DMS53 treated with DMSO at 0.1 percent for 48 hours (cell line): ENCODE measurements around the gene MACROH2A2.
"Not testable (repeated sequence)": the region's sequence is repeated elsewhere in the genome, so short reads cannot be mapped to it uniquely, and the experiment has no call there.

Experiments
- DNase-seq: peaks from one replicate; lab custom pipeline; 2025; ENCODE audit not compliant: unreplicated experiment; lab: John Stamatoyannopoulos, UW

MACROH2A2 gene

DNA sequence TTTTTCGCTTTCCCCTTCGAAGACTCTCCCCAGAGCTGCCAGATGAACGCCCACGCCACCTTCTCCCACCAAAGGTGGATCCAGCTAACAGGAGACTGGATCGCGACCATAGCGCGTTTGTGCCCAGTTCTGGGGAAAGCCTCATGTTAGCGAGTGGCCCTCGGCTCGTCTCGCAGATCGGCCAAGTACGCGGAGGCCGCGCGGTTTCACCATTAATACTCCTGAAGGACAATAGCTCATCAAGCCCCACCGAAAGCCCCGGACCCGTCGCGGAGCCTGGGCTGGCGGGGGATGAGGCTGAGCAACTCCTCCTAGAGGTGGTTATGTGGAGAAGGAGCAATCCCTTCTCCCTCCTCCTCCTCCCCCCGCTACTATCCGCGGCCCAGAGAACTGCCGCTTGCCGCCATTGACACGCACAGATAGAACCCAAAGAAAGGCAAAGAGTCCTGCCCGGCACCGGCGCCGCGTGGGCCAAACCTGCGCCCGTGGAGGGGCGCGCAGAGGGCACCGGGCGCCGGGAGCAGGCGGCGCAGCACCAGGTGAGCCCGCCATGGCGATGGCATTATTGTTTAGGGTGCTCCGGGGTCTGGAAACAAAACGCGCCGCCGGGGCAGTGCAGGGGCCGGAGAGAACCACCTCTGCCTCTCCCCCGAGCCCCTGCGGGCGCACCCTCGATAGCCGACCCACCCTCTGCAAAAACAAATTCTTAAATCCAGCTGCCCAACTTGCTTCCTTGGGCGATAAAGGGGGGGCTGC, at the start of gene MACROH2A2:
MACROH2A2 (plus strand) TSS at position 385 of the 756 bp plus-strand sequence. CDS start 22,813 bp downstream, outside the sequence.
- DNase-seq: no peak

GRCh38 chr10:70007116-70007820, 45.4 kb upstream of the MACROH2A2 start:
- DNase-seq: no peak

DNA sequence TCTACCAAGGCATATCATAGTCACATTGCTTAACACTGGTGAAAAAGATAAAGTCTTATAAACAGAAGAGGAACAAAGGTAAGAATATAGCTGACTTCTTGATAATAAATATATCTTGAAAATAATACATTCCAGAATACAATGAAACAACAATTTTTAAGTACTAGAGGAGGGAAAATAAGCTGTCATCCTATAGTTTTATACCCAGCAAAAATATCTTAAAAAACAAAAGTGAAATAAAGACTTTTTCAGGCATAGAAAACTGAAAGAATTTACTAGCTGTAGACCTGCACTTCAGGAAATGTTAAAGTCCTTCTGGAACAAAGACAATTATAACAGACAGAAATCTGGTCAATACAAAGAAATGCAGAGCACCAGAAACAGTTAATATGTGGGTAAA, 21.4 kb upstream of the MACROH2A2 start:
- no peak for DNase-seq

GRCh38 chr10:70032667-70033289, 19.9 kb upstream of the MACROH2A2 start:
- no peak for DNase-seq

- no peak for DNase-seq
Measured at GRCh38 chr10:70034232-70034631, 18.4 kb upstream of the MACROH2A2 start.

DNA sequence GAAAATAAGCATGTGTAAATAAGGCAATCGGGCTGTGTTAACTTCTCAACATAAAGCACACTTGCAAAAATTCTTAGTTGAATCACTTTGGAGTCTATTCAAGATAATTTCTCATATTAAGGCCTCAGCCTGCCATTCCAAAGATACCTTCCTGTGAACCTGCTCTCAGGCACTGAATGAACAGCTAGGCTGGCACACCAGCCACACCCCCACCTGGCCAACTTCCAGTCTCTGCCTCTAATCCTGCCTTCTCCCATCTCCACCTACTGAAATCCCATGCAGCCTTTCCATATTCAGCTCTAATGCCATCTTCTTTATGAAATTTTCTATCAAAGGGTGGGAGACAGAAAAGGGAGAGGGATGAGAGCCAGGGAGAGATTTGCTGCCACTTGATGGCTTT, 17.1 kb upstream of the MACROH2A2 start:
- no peak for DNase-seq

- DNase-seq: no peak
Measured at GRCh38 chr10:70038923-70039322, 13.7 kb upstream of the MACROH2A2 start.

DNA sequence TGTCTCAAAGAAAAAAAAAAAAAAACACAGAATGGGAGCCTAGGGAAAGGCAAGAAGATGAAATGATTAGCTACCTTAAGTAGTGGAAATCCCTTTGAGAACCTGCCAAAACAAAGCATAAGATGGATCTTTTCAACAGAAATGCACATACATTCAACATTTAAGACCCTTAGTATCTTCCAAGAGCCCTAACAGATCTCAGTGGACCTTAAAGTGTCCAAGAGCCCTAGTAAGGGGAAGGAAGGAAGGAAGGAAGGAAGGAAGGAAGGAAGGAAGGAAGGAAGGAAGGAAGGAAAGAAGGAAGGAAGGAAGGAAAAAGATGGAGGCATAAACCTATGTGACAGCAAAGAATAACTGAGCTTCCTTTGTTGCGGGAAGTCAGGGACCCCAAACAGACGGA, 11.6 kb upstream of the MACROH2A2 start:
- no peak for DNase-seq

GRCh38 chr10:70041739-70042138, 10.9 kb upstream of the MACROH2A2 start:
- DNase-seq: not testable (repeated sequence)

DNA sequence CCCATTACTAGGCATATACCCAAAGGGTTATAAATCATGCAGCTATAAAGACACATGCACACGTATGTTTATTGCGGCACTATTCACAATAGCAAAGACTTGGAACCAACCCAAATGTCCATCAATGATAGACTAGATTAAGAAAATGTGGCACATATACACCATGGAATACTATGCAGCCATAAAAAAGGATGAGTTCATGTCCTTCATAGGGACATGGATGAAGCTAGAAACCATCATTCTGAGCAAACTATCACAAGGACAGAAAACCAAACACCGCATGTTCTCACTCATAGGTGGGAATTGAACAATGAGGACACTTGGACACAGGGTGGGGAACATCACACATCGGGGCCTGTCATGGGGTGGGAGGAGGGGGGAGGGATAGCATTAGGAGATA, 5.6 kb upstream of the MACROH2A2 start:
- not testable (repeated sequence) for DNase-seq

DNA sequence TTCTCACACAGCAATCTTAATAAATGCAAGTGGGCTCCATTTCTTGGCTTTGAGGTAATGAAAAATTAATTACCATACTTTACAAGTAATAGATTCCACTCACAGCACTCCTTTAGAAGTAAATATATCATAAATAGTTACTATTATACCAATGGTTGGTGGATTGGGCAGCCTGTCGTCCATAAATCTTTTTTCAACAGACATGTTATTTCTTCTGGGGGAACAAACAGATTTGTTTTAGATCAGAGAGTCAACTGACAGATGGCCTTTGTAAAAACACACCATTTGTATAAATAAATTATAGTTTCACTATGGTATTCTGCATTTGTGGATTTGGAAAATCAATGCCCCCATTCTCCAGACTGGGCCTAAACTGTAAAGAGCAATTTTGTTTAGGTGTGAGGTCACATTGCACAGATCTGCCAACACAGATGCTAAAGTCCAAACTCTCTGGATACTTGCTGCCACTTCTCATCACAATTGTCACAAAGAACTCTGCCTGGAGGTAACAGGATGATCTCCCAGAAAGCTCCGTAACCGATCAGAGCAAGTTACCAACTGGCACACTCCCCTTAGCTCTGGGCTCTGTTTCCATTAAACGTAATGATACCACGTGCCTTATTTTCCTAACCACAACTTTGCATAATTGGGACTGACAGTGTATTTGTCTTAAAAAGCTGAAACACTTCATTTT, 4.5 kb upstream of the MACROH2A2 start:
- no peak for DNase-seq

DNA sequence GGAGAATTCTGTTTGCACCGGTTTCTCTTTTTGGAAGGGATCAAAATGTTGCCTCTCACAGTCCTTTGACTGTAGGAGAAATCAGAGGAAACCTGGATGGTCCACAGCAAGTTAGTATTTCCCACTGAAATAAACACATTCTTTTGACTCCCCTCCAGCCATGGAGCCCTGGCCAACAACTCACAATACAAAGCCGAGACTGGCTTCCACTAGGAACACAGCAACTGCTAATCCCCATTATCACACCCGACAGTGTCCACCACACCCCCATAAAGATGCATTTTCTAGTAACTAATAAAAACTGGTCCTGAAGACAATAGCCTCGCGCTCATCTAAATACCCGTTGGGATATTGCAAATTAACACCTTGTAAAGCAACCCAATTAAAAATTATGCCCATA, 798 bp upstream of the MACROH2A2 start:
- DNase-seq: no peak

GRCh38 chr10:70053218-70053840, 683 bp downstream of the MACROH2A2 start:
- no peak for DNase-seq

- no peak for DNase-seq
Measured at GRCh38 chr10:70053841-70054288, 1.2 kb downstream of the MACROH2A2 start.

DNA sequence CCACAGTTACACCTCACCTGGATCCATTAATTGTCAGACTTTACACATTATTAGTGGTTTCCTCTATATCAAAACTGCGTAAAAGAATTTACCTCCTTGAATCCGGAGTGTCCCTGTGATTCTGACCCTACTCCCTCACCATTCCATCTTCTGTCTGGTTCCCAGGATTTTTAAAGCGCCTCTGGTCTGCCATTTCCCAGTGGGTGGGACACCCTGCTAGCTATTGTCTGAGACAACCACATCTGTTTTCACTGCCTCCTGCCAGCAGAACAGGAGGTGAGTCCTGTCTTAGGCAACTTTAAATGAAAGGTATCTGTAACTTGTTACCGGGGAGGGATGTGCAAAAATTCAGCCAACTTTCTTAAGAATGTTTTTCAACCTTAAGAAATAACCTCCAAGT, 2.3 kb downstream of the MACROH2A2 start:
- DNase-seq: no peak

DNA sequence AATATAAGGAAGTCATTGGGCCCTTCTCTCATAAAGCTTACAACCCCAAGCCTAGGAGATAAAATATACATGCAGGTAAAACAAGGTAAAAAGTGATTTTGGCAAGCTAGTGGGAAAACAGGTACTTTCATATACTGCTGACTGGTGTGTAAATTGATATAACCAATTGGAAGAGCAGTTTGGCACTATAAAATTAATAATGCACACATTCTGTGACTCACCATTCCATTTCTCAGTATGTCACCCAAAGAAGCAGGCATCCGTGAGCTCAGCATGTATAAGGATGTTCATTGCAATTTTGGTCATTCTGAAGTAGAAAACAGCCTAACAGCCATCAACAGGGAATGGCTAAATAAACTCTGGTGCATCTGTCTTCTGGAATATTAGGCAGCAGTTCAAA, 2.9 kb downstream of the MACROH2A2 start:
- DNase-seq: no peak

GRCh38 chr10:70057306-70057705, 4.7 kb downstream of the MACROH2A2 start:
- no peak for DNase-seq

GRCh38 chr10:70060389-70060788, 7.7 kb downstream of the MACROH2A2 start:
- DNase-seq: no peak

GRCh38 chr10:70063418-70064098, 10.9 kb downstream of the MACROH2A2 start:
- DNase-seq: no peak

GRCh38 chr10:70064486-70064885, 11.8 kb downstream of the MACROH2A2 start:
- no peak for DNase-seq
